SK-N-SH (cell line): ENCODE measurements around the gene RRP15.

Source experiments
- CTCF ChIP-seq: fragments of 200-600 bp; sonication (generic); IDR thresholded peaks from 2 replicates; pipeline ENCODE4 v1.6.1; 2017; ENCODE audit warnings: antibody characterized with exemption, mild to moderate bottlenecking, moderate library complexity
- MAX ChIP-seq: IDR thresholded peaks from 2 replicates; pipeline ENCODE4 v1.4.0; 2012; ENCODE audit warnings: low read depth
- RAD21 ChIP-seq: IDR thresholded peaks from 2 replicates; pipeline ENCODE4 v1.6.1; 2012; ENCODE audit warnings: mild to moderate bottlenecking, low read length
- REST ChIP-seq: IDR thresholded peaks from 2 replicates; pipeline ENCODE4 v1.6.1; 2012; ENCODE audit warnings: mild to moderate bottlenecking, low read depth, low read length, moderate library complexity
- YY1 ChIP-seq: IDR thresholded peaks from 2 replicates; pipeline ENCODE4 v1.4.0; 2012; ENCODE audit warnings: low read depth, mild to moderate bottlenecking

- no peak for TF ChIP-seq YY1
- no peak for TF ChIP-seq REST
- no peak for TF ChIP-seq CTCF
- no peak for TF ChIP-seq RAD21
- TF ChIP-seq MAX = no peak
These were observed 25.8 kb upstream of the RRP15 start for GRCh38 chr1:218259339-218259738.
